Measurements from ENCODE around the gene CRABP1. TPM values are rescaled to one million over a fixed set of nuclear protein-coding genes. Genes with fewer than 3 reads are reported as not detected.
"Not testable (repeated sequence)": the region's sequence is repeated elsewhere in the genome, so short reads cannot be mapped to it uniquely, and the experiment has no call there.

CRABP1 gene
- polyA plus RNA-seq, 1 donor from 2014 or later: 7.0 TPM

GRCh38 chr15:78372880-78373279 lies 32.7 kb downstream of the CRABP1 start:
- no peak overlapping the region for H3K27ac ChIP-seq (ENCODE audit: low read length)
- H3K36me3 ChIP-seq (ENCODE audit: insufficient read depth, low read length): no peaks in the 10 kb centered on the region
- H3K27me3 ChIP-seq (ENCODE audit: insufficient read depth, low read depth, low read length): no peaks in the 10 kb centered on the region
- H3K4me2 ChIP-seq (ENCODE audit: low read length): no peak overlapping the region
- H3K79me2 ChIP-seq (replicated peaks; ENCODE audit: insufficient read depth, low read length): no peaks in the 10 kb centered on the region
- H3K9me2 ChIP-seq (ENCODE audit: insufficient read depth, low read length): no peaks in the 10 kb centered on the region
- H3F3A ChIP-seq (ENCODE audit: insufficient read depth, low read length, poor library complexity, severe bottlenecking): no peaks in the 10 kb centered on the region
- H2AFZ ChIP-seq (ENCODE audit: low read depth, low read length): no peak overlapping the region
- no peaks in the 10 kb centered on the region for H3K9me3 ChIP-seq (ENCODE audit: low read length)
- no peak overlapping the region for H3K4me3 ChIP-seq (ENCODE audit: low read length)
- no peaks in the 10 kb centered on the region for H4K20me1 ChIP-seq (ENCODE audit: insufficient read depth)
- no peak for TF ChIP-seq SMC3 (conservative IDR thresholded peaks at IDR 0.05; ENCODE audit: poor library complexity)
- H3K9ac ChIP-seq (ENCODE audit: low read length): no peak overlapping the region

GRCh38 chr15:78374436-78375393 lies 34.6 kb downstream of the CRABP1 start:
- no peak overlapping the region for H2AFZ ChIP-seq (ENCODE audit: low read depth, low read length)

GRCh38 chr15:78380143-78380542 lies 40.0 kb downstream of the CRABP1 start:
- H3F3A ChIP-seq (ENCODE audit: insufficient read depth, low read length, poor library complexity, severe bottlenecking); H3K27ac ChIP-seq (ENCODE audit: low read length); H3K9me2 ChIP-seq (ENCODE audit: insufficient read depth, low read length); H3K9me3 ChIP-seq (ENCODE audit: low read length); H2AFZ ChIP-seq (ENCODE audit: low read depth, low read length); H3K27me3 ChIP-seq (ENCODE audit: insufficient read depth, low read depth, low read length); H3K4me3 ChIP-seq (ENCODE audit: low read length); H3K36me3 ChIP-seq (ENCODE audit: insufficient read depth, low read length); H4K20me1 ChIP-seq (ENCODE audit: insufficient read depth); H3K79me2 ChIP-seq (replicated peaks; ENCODE audit: insufficient read depth, low read length); H3K4me2 ChIP-seq (ENCODE audit: low read length); H3K9ac ChIP-seq (ENCODE audit: low read length): not testable (repeated sequence)

More at GRCh38 chr15:78374436-78375393, 34.6 kb downstream of the CRABP1 start:
- Histone ChIP-seq H3K9ac (ENCODE audit: low read length) (no peak overlapping the region), H3K9me2 (ENCODE audit: insufficient read depth, low read length) (no peaks in the 10 kb centered on the region), H4K20me1 (ENCODE audit: insufficient read depth) (no peaks in the 10 kb centered on the region), H3F3A (ENCODE audit: insufficient read depth, low read length, poor library complexity, severe bottlenecking) (no peaks in the 10 kb centered on the region), H3K4me3 (ENCODE audit: low read length) (no peak overlapping the region), H3K27me3 (ENCODE audit: insufficient read depth, low read depth, low read length) (no peaks in the 10 kb centered on the region), H3K79me2 (replicated peaks; ENCODE audit: insufficient read depth, low read length) (no peaks in the 10 kb centered on the region), H3K4me2 (ENCODE audit: low read length) (no peak overlapping the region), H3K36me3 (ENCODE audit: insufficient read depth, low read length) (no peaks in the 10 kb centered on the region), H3K9me3 (ENCODE audit: low read length) (no peaks in the 10 kb centered on the region), H3K27ac (ENCODE audit: low read length) (no peak overlapping the region)
- TF ChIP-seq POLR2AphosphoS5 (IDR thresholded peaks at IDR 0.05): no peak
- TF ChIP-seq REST (IDR thresholded peaks at IDR 0.05; ENCODE audit: borderline replicate concordance): no peak
- no peak for TF ChIP-seq TAF1 (IDR thresholded peaks at IDR 0.05; ENCODE audit: low read depth)
- TF ChIP-seq RAD21 (conservative IDR thresholded peaks at IDR 0.05): no peak
- TF ChIP-seq EZH2 (IDR thresholded peaks at IDR 0.05; ENCODE audit: borderline replicate concordance, insufficient read depth, low read length, poor library complexity, severe bottlenecking): no peak
- no peak for TF ChIP-seq MXI1 (conservative IDR thresholded peaks at IDR 0.05; ENCODE audit: poor library complexity, severe bottlenecking)
- no peak for TF ChIP-seq SMC3 (conservative IDR thresholded peaks at IDR 0.05; ENCODE audit: poor library complexity)
- TF ChIP-seq EP300 (conservative IDR thresholded peaks at IDR 0.05; ENCODE audit: poor library complexity, severe bottlenecking): no peak
- TF ChIP-seq CTCF (IDR thresholded peaks at IDR 0.05; ENCODE audit: poor library complexity, severe bottlenecking): no peak

Measured in neural cell (in vitro differentiated cells).